ENCODE data around the gene KRT73. TPM values are rescaled to one million over a fixed set of nuclear protein-coding genes. Genes with fewer than 3 reads are reported as not detected.

Gene KRT73
- total RNA-seq, 4 donors from 2014 or later: not detected

DNA sequence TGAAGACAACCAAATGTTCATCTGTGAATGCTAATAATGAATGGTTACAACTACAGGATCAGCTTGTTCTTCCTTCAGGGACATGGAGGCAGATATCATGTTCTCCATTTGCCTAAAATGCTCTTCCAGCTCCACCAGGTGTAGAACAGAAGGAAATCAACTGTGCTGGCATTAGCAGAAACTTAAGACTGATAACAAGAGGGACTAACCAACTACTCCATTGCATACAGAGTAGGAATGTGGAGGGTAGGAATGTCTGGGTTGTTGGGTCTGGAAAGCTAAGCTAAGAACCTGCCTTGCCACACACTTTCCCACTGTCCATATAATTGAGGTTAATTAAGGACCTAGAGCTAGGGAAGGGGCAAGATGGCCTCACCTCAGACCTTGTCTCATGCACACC lies 45.1 kb upstream of the KRT73 start:
- TF ChIP-seq POLR2A (IDR thresholded peaks at IDR 0.05) (no peak), EP300 (IDR thresholded peaks at IDR 0.05; ENCODE audit: low read depth) (no peak), POLR2AphosphoS5 (IDR thresholded peaks at IDR 0.05) (no peak)
- TF ChIP-seq, protein P1, sequence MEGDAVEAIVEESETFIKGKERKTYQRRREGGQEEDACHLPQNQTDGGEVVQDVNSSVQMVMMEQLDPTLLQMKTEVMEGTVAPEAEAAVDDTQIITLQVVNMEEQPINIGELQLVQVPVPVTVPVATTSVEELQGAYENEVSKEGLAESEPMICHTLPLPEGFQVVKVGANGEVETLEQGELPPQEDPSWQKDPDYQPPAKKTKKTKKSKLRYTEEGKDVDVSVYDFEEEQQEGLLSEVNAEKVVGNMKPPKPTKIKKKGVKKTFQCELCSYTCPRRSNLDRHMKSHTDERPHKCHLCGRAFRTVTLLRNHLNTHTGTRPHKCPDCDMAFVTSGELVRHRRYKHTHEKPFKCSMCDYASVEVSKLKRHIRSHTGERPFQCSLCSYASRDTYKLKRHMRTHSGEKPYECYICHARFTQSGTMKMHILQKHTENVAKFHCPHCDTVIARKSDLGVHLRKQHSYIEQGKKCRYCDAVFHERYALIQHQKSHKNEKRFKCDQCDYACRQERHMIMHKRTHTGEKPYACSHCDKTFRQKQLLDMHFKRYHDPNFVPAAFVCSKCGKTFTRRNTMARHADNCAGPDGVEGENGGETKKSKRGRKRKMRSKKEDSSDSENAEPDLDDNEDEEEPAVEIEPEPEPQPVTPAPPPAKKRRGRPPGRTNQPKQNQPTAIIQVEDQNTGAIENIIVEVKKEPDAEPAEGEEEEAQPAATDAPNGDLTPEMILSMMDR (IDR thresholded peaks at IDR 0.05): no peak
- intact Hi-C loops (cut with DNase I; ENCODE audit: low total_unique reads): no loop called here
- in situ Hi-C loops (cut with MboI; ENCODE audit: low pct_ligation_motif_present in 1 of 4, low pct_unique_long_range_greater_than_20kb in 1 of 4, low sequenced_read_pairs in 3 of 4): no loop called here

DNA sequence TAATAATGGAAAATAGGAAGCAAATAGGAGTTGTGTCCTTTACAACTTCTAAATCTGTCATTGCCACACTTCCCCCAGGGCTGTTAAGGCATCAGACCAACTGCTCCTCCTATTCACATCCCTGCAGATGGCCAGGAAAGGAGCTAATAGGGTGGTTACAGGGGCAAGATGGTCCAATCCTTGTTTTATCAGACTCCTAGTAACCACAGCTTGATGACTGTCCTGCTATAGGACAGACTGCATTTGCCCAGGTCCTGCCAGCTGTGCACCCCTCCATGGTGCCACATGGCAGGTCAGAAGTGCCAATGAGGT lies 44.5 kb upstream of the KRT73 start:
- TF ChIP-seq EP300 (IDR thresholded peaks at IDR 0.05; ENCODE audit: low read depth) (no peak), POLR2A (IDR thresholded peaks at IDR 0.05) (no peak)
- TF ChIP-seq, protein P1 (IDR thresholded peaks at IDR 0.05): no peak
- H3K27ac ChIP-seq: no peak overlapping the region
- intact Hi-C loops (cut with DNase I; ENCODE audit: low total_unique reads): no loop called here
- no peak overlapping the region for H3K4me3 ChIP-seq
- in situ Hi-C loops (cut with MboI; ENCODE audit: low pct_ligation_motif_present in 1 of 4, low pct_unique_long_range_greater_than_20kb in 1 of 4, low sequenced_read_pairs in 3 of 4): no loop called here
- H3K36me3 ChIP-seq: no peaks in the 10 kb centered on the region
- no peaks in the 10 kb centered on the region for H3K9me3 ChIP-seq
- H3K4me1 ChIP-seq: no peaks in the 10 kb centered on the region
- no peak for DNase-seq
- H3K27me3 ChIP-seq: peaks cover 13% of the 10 kb centered on the region

More for the DNA sequence above, 45.1 kb upstream of the KRT73 start:
- no peak for DNase-seq
- no peak overlapping the region for H3K27ac ChIP-seq
- no peaks in the 10 kb centered on the region for H3K9me3 ChIP-seq
- no peaks in the 10 kb centered on the region for H3K4me1 ChIP-seq
- H3K27me3 ChIP-seq: peaks cover 9% of the 10 kb centered on the region
- H3K36me3 ChIP-seq: no peaks in the 10 kb centered on the region
- no peak overlapping the region for H3K4me3 ChIP-seq

DNA sequence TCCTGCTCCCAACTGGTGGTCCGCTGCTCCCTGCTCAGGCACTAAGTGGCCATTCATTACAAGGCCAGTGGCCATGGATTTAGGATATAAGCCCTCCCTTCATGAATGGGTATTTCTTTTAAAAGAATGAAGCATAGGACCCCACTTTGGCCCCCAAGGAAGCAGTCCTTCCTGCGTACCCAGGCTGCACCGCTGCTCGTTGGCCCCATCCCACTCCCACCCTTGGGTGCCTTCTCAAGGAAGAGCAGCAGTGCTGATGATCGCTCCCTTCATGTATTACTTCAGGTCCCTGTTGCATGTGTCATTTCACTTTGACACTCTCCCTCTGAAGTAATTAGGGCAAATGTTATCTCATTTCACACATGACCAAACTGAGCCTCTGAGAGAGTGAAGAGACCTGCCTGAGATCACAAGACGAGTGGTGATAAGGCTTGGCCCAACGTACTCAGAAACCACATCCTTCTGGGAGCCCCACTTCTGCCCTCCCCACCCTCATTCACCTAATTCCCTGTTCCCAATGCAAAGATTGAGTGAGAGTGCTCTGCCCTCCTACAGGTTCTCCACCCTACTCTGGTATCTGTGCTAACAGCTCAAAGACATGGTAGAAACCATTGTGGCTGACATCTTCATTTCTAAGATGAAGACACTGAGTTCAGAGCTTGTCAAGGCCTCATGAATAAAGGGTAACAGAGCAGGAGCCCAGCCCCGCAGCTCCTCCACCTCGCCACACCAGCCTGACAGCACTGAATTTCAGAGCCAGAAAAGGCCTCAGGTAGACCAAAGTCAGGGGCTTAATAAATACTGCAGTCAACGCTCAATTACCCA lies 43.9 kb upstream of the KRT73 start:
- Histone ChIP-seq H3K36me3 (no peaks in the 10 kb centered on the region), H3K4me1 (no peaks in the 10 kb centered on the region), H3K9me3 (no peaks in the 10 kb centered on the region), H3K27me3 (peaks cover 13% of the 10 kb centered on the region), H3K27ac (no peak overlapping the region), H3K4me3 (no peak overlapping the region)
- DNase-seq: no peak
- intact Hi-C loops (cut with DNase I; ENCODE audit: low total_unique reads): no loop called here
- WGBS, 2 donors (ENCODE audit: low coverage in 1 of 2): 80 to 95% methylated on average over 4 to 10 of the region's 10 CpGs
- in situ Hi-C loops (cut with MboI; ENCODE audit: low pct_ligation_motif_present in 1 of 4, low pct_unique_long_range_greater_than_20kb in 1 of 4, low sequenced_read_pairs in 3 of 4): no loop called here
- no peak for TF ChIP-seq POLR2AphosphoS5 (IDR thresholded peaks at IDR 0.05)
- TF ChIP-seq, protein P1 (IDR thresholded peaks at IDR 0.05): no peak
- no peak for TF ChIP-seq POLR2A (IDR thresholded peaks at IDR 0.05)
- no peak for TF ChIP-seq EP300 (IDR thresholded peaks at IDR 0.05; ENCODE audit: low read depth)

DNA sequence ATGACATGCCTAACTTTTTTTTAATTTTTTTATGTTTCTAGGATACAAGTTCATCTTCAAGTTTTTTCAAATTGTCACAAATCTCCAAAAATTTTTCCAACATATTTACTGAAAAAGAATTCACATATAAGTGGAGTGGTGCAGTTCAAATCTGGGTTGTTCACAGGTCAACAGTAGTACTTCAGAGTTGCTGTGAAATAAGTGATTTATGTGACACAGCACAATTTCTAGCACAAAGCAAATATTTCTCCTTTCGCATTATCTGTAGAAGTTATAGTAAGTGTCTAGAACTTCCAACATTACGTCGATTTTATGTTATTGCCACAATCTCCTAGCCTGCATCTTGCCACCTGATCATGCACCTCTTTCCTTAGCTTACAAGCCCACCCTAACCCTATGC lies 43.3 kb upstream of the KRT73 start:
- Histone ChIP-seq H3K27ac (no peak overlapping the region), H3K4me3 (no peak overlapping the region), H3K27me3 (peaks cover 13% of the 10 kb centered on the region), H3K4me1 (no peaks in the 10 kb centered on the region), H3K36me3 (no peaks in the 10 kb centered on the region), H3K9me3 (no peaks in the 10 kb centered on the region)
- DNase-seq: no peak
- TF ChIP-seq POLR2A (IDR thresholded peaks at IDR 0.05): no peak
- TF ChIP-seq, protein P1 (IDR thresholded peaks at IDR 0.05): no peak
- no peak for TF ChIP-seq POLR2AphosphoS5 (IDR thresholded peaks at IDR 0.05)
- intact Hi-C loops (cut with DNase I; ENCODE audit: low total_unique reads) (no loop called here), in situ Hi-C loops (cut with MboI; ENCODE audit: low pct_ligation_motif_present in 1 of 4, low pct_unique_long_range_greater_than_20kb in 1 of 4, low sequenced_read_pairs in 3 of 4) (no loop called here)
- WGBS, 2 donors (ENCODE audit: low coverage in 1 of 2): 85 to 97% methylated on average over 3 of the region's 3 CpGs

All from transverse colon (tissue), 4 donors.